PC-3 (cell line): ENCODE measurements around the gene HBS1L.

Experiments used
- EZH2 ChIP-seq: fragments of 300-600 bp; sonication (generic); IDR thresholded peaks from one replicate; pipeline ENCODE4 v1.6.1; 2017; ENCODE audit warnings: antibody characterized with exemption, mild to moderate bottlenecking, low read length; ENCODE audit not compliant: unreplicated experiment
- EZH2phosphoT487 ChIP-seq: fragments of 300-600 bp; sonication (generic); IDR thresholded peaks from 2 replicates; pipeline ENCODE4 v1.6.1; 2018; ENCODE audit warnings: mild to moderate bottlenecking, antibody characterized with exemption, low read length, borderline replicate concordance
- TF ChIP-seq, protein P1 (sequence below): fragments of 300-600 bp; sonication (generic); conservative IDR thresholded peaks from 2 replicates; pipeline ENCODE4 v1.5.1; 2017; ENCODE audit warnings: antibody characterized with exemption, low read depth, mild to moderate bottlenecking, low read length

DNA sequence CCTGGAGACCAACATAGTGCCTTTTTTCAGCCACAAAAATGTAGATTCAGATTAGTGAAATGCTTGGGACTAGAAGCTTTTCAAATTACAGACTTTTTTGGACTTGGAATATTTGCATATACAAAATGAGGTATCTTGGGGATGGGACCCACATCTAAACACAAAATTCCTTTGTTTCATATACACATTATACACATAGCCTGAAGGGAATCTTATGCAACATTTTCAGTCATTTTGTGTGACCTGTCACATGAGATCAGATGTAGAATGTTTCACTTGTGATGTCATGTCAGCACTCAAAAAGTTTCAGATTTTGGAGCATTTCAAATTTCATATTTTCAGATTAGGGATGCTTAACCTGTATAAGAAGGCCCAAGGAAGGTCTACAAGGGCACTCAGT, 60.2 kb downstream of the HBS1L start:
- TF ChIP-seq, protein P1, sequence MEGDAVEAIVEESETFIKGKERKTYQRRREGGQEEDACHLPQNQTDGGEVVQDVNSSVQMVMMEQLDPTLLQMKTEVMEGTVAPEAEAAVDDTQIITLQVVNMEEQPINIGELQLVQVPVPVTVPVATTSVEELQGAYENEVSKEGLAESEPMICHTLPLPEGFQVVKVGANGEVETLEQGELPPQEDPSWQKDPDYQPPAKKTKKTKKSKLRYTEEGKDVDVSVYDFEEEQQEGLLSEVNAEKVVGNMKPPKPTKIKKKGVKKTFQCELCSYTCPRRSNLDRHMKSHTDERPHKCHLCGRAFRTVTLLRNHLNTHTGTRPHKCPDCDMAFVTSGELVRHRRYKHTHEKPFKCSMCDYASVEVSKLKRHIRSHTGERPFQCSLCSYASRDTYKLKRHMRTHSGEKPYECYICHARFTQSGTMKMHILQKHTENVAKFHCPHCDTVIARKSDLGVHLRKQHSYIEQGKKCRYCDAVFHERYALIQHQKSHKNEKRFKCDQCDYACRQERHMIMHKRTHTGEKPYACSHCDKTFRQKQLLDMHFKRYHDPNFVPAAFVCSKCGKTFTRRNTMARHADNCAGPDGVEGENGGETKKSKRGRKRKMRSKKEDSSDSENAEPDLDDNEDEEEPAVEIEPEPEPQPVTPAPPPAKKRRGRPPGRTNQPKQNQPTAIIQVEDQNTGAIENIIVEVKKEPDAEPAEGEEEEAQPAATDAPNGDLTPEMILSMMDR, result no peak
- TF ChIP-seq EZH2phosphoT487 (no peak), EZH2 (no peak)
